ENCODE results near the gene APBA2.

Gene APBA2

DNA sequence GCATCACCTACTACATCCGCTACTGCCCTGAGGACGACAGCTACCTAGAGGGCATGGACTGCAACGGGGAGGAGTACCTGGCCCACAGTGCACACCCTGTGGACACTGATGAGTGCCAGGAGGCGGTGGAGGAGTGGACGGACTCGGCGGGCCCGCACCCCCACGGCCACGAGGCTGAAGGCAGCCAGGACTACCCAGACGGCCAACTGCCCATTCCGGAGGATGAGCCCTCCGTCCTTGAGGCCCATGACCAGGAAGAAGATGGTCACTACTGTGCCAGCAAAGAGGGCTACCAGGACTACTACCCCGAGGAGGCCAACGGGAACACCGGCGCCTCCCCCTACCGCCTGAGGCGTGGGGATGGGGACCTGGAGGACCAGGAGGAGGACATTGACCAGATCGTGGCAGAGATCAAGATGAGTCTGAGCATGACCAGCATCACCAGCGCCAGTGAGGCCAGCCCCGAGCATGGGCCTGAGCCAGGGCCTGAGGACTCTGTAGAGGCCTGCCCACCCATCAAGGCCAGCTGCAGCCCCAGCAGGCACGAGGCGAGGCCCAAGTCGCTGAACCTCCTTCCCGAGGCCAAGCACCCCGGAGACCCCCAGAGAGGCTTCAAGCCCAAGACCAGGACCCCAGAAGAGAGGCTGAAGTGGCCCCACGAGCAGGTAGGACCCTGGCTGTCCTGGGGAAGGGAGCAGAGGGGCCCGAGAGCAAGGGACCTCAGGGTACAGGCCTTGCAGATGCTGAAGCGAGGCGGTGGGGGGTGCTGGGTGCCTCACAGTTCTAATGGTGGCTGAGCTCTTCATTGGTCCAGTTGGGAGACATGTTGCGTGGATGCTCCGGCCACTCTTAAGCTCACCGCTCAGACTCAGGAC lies 168.6 kb downstream of the APBA2 start:
- no peaks in the 10 kb centered on the region for H3K27me3 Mint-ChIP-seq
- H3K9me3 Mint-ChIP-seq, result peaks cover 4% of the 10 kb centered on the region
- no peak overlapping the region for H3K4me3 Mint-ChIP-seq
- DNase-seq, result no peak
- H3K4me1 Mint-ChIP-seq, result no peaks in the 10 kb centered on the region
- peaks cover 2% of the 10 kb centered on the region for H3K36me3 Mint-ChIP-seq
- CTCF ChIA-PET, result no interaction called here
- no peak overlapping the region for H3K27ac Mint-ChIP-seq

DNA sequence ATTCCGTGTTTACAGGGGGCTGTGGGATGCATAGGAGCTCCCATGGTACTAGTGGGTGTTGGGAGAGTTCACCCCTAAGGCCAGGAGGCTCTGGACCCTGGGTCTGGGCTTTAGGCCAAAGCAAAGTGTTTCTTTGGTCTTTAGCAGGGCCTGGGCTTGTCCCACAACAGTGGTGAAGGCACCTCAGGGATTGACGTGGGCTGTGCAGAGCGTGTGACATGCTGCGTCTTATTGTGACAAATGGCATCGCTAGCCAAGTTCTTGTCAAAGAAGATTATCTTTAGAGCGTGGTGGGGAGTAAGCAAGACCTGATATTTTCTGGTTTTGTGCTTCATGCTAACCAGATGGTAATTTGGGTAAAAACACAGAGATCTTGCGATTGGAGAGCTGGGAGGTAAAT lies 170.1 kb downstream of the APBA2 start:
- Mint-ChIP-seq H3K9me3 (peaks cover 4% of the 10 kb centered on the region), H3K4me3 (no peak overlapping the region), H3K4me1 (no peaks in the 10 kb centered on the region), H3K27ac (no peak overlapping the region), H3K36me3 (peaks cover 2% of the 10 kb centered on the region), H3K27me3 (no peaks in the 10 kb centered on the region)
- no peak for DNase-seq
- CTCF ChIA-PET, result no interaction called here

- Mint-ChIP-seq H3K4me3 (no peak overlapping the region), H3K27ac (no peak overlapping the region), H3K4me1 (no peaks in the 10 kb centered on the region), H3K36me3 (peaks cover 2% of the 10 kb centered on the region), H3K9me3 (peaks cover 4% of the 10 kb centered on the region), H3K27me3 (no peaks in the 10 kb centered on the region)
- no peak for DNase-seq
- CTCF ChIA-PET, result no interaction called here
Observed at GRCh38 chr15:29056839-29057450, 171.2 kb downstream of the APBA2 start.

GRCh38 chr15:29057856-29058255 lies 172.1 kb downstream of the APBA2 start:
- Mint-ChIP-seq H3K36me3 (peaks cover 2% of the 10 kb centered on the region), H3K27me3 (no peaks in the 10 kb centered on the region), H3K27ac (no peak overlapping the region), H3K4me3 (no peak overlapping the region), H3K4me1 (no peaks in the 10 kb centered on the region), H3K9me3 (peaks cover 1% of the 10 kb centered on the region)
- CTCF ChIA-PET, result no interaction called here
- DNase-seq, result no peak

GRCh38 chr15:29058903-29059539 lies 173.2 kb downstream of the APBA2 start:
- H3K27ac Mint-ChIP-seq, result no peak overlapping the region

GRCh38 chr15:29059871-29060640 lies 174.3 kb downstream of the APBA2 start:
- H3K4me1 Mint-ChIP-seq, result no peaks in the 10 kb centered on the region

More at GRCh38 chr15:29058903-29059539, 173.2 kb downstream of the APBA2 start:
- no peak for DNase-seq
- H3K4me1 Mint-ChIP-seq, result no peaks in the 10 kb centered on the region
- H3K36me3 Mint-ChIP-seq, result peaks cover 2% of the 10 kb centered on the region
- H3K4me3 Mint-ChIP-seq, result no peak overlapping the region
- H3K27me3 Mint-ChIP-seq, result no peaks in the 10 kb centered on the region
- CTCF ChIA-PET, result interaction anchor here (1.4 kb wide), 1 partner anchor 32 kb away, joined by 3 read pairs; no protein-coding TSS in a partner anchor
- H3K9me3 Mint-ChIP-seq, result no peaks in the 10 kb centered on the region

DNA sequence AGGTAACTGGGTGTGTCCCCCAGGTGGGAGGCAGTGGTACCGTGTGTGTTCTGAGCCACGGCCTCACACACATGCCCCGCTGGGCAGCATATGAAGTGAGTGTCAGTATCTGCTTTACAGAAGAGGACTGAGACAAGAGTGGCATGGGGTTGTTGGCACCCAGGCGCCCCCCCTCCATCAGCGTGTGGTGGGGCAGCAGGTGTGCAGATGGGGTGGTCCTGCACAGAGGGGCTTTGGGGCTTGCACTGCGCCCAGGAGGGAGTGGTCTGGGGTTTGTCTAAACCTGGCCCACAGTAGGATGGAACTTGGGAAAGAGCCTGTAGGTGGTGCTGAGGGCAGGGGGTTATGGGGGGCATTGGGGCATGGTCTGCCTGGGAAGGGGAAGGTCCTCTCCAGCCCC lies 176.0 kb downstream of the APBA2 start:
- Mint-ChIP-seq H3K4me3 (no peak overlapping the region), H3K27me3 (no peaks in the 10 kb centered on the region), H3K27ac (no peak overlapping the region), H3K9me3 (no peaks in the 10 kb centered on the region), H3K36me3 (peaks cover 2% of the 10 kb centered on the region), H3K4me1 (no peaks in the 10 kb centered on the region)
- CTCF ChIA-PET, result interaction anchor here (1.5 kb wide), 1 partner anchor 40 kb away, joined by 4 read pairs; no protein-coding TSS in a partner anchor
- no peak for DNase-seq

More at GRCh38 chr15:29059871-29060640, 174.3 kb downstream of the APBA2 start:
- no peak overlapping the region for H3K27ac Mint-ChIP-seq
- no peaks in the 10 kb centered on the region for H3K9me3 Mint-ChIP-seq
- no peak overlapping the region for H3K4me3 Mint-ChIP-seq
- no peak for DNase-seq
- no peaks in the 10 kb centered on the region for H3K27me3 Mint-ChIP-seq
- H3K36me3 Mint-ChIP-seq, result peaks cover 2% of the 10 kb centered on the region
- CTCF ChIA-PET, result interaction anchor here (1.4 to 1.5 kb wide), 2 partner anchors 31 to 42 kb away, joined by 3 to 4 read pairs; no protein-coding TSS in a partner anchor

GRCh38 chr15:29062179-29062591 lies 176.4 kb downstream of the APBA2 start:
- H3K27ac Mint-ChIP-seq, result no peak overlapping the region

GRCh38 chr15:29062626-29063025 lies 176.9 kb downstream of the APBA2 start:
- Mint-ChIP-seq H3K27ac (no peak overlapping the region), H3K27me3 (no peaks in the 10 kb centered on the region), H3K36me3 (peaks cover 2% of the 10 kb centered on the region), H3K9me3 (no peaks in the 10 kb centered on the region), H3K4me3 (no peak overlapping the region), H3K4me1 (no peaks in the 10 kb centered on the region)
- CTCF ChIA-PET, result no interaction called here
- DNase-seq, result no peak

More at GRCh38 chr15:29062179-29062591, 176.4 kb downstream of the APBA2 start:
- no peak for DNase-seq
- no peak overlapping the region for H3K4me3 Mint-ChIP-seq
- H3K9me3 Mint-ChIP-seq, result no peaks in the 10 kb centered on the region
- H3K36me3 Mint-ChIP-seq, result peaks cover 2% of the 10 kb centered on the region
- CTCF ChIA-PET, result no interaction called here
- H3K4me1 Mint-ChIP-seq, result no peaks in the 10 kb centered on the region
- H3K27me3 Mint-ChIP-seq, result no peaks in the 10 kb centered on the region

- DNase-seq, result no peak
- Mint-ChIP-seq H3K4me1 (no peaks in the 10 kb centered on the region), H3K4me3 (no peak overlapping the region), H3K36me3 (peaks cover 2% of the 10 kb centered on the region), H3K27me3 (no peaks in the 10 kb centered on the region), H3K27ac (no peak overlapping the region), H3K9me3 (no peaks in the 10 kb centered on the region)
- CTCF ChIA-PET, result no interaction called here
Observed at GRCh38 chr15:29063646-29064045, 177.9 kb downstream of the APBA2 start.

GRCh38 chr15:29064290-29064689 lies 178.5 kb downstream of the APBA2 start:
- no peak overlapping the region for H3K4me3 Mint-ChIP-seq
- CTCF ChIA-PET, result no interaction called here
- H3K27ac Mint-ChIP-seq, result no peak overlapping the region
- H3K9me3 Mint-ChIP-seq, result no peaks in the 10 kb centered on the region
- no peaks in the 10 kb centered on the region for H3K36me3 Mint-ChIP-seq
- H3K27me3 Mint-ChIP-seq, result no peaks in the 10 kb centered on the region
- H3K4me1 Mint-ChIP-seq, result no peaks in the 10 kb centered on the region
- no peak for DNase-seq

DNA sequence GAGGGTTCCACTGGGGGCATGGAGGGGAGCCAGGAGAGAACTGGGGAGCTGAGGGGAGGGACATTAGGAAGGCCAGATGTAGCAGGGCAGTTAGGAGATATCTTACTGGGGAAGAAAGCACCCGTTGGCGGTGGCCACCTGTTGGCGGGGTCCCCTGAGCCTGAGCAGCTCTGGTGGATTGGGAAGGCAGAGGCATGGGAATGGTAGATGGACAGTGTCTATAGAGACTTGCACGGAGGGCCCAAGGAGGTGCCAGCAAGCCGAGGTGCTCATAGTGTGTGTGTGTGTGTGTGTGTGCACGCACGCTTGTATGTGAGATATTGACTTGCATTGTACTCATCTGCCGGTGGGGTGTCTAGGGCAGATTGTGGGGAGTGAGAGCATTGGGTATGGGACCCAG lies 179.0 kb downstream of the APBA2 start:
- Mint-ChIP-seq H3K27ac (no peak overlapping the region), H3K4me1 (no peaks in the 10 kb centered on the region), H3K9me3 (no peaks in the 10 kb centered on the region), H3K4me3 (no peak overlapping the region), H3K27me3 (no peaks in the 10 kb centered on the region), H3K36me3 (no peaks in the 10 kb centered on the region)
- DNase-seq, result no peak
- CTCF ChIA-PET, result no interaction called here

DNA sequence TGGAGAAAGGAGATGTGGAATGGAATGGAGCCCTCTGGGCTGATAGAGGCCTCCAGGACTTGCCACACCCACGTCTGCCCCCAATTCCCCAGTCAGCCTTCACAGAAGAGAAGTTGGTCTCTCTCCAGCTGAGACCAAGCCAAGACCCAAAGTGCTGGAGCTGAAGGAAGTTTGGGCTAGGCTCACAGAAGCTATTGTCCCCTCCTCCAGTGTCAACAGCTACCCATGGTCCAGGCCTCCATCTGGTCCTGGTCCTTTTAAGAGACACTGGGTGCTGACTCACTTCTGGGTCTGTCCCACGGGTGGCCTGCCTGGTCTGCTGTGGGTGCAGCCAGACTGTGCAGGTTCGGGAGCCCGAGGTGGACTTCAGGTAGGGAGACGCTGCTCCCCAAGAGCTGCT lies 179.8 kb downstream of the APBA2 start:
- Mint-ChIP-seq H3K27ac (no peak overlapping the region), H3K4me3 (no peak overlapping the region)
- CTCF ChIA-PET, result interaction anchor here (0.8 kb wide), 1 partner anchor 25 kb away, joined by 3 read pairs; no protein-coding TSS in a partner anchor

DNA sequence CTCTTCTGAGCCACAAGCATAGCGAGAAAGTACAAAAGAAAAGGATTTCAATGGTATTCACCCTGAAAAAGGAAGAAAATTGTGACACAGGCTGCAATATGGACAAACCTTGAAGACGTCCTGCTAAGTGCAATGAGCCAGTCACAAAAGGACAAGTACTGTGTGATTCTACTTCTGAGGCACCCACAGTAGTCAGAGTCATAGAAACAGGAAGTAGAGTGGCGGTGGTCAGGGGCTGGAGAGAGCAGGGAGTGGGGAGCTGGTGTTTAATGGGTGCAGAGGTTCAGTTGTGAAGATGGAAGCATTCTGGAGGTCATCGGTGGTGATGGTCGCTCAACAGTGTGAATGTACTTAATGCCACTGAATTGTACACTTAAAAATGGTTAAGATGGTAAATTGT lies 180.5 kb downstream of the APBA2 start:
- no peak overlapping the region for H3K4me3 Mint-ChIP-seq
- no peak overlapping the region for H3K27ac Mint-ChIP-seq
- H3K9me3 Mint-ChIP-seq, result no peaks in the 10 kb centered on the region
- H3K4me1 Mint-ChIP-seq, result no peaks in the 10 kb centered on the region
- no peaks in the 10 kb centered on the region for H3K36me3 Mint-ChIP-seq
- H3K27me3 Mint-ChIP-seq, result no peaks in the 10 kb centered on the region
- DNase-seq, result no peak
- CTCF ChIA-PET, result no interaction called here

More for the DNA sequence above, 179.8 kb downstream of the APBA2 start:
- DNase-seq, result no peak
- H3K27me3 Mint-ChIP-seq, result no peaks in the 10 kb centered on the region
- H3K36me3 Mint-ChIP-seq, result no peaks in the 10 kb centered on the region
- no peaks in the 10 kb centered on the region for H3K4me1 Mint-ChIP-seq
- H3K9me3 Mint-ChIP-seq, result no peaks in the 10 kb centered on the region
